Loucy (cell line): ENCODE results near the gene NID1.

Experiments
- H2AFZ ChIP-seq: fragments of 200-600 bp; sonication (generic); 2 replicates; pipeline ENCODE4 v1.6.0; 2016; ENCODE audit warnings: antibody characterized with exemption, mild to moderate bottlenecking, low read length, moderate library complexity
- H3F3A ChIP-seq: fragments of 200-600 bp; 2 replicates; pipeline ENCODE4 v1.6.0; 2016; ENCODE audit warnings: antibody characterized with exemption, low read depth, mild to moderate bottlenecking
- H3K27me3 ChIP-seq: fragments of 200-600 bp; sonication (generic); 2 replicates; pipeline ENCODE4 v1.6.1; 2014; ENCODE audit warnings: low read length, mild to moderate bottlenecking; ENCODE audit not compliant: insufficient read depth, poor library complexity, severe bottlenecking
- H3K36me3 ChIP-seq: fragments of 200-600 bp; sonication (generic); 2 replicates; pipeline ENCODE4 v1.6.1; 2016; ENCODE audit warnings: low read length; ENCODE audit not compliant: insufficient read depth
- H3K4me1 ChIP-seq: fragments of 200-600 bp; sonication (generic); 2 replicates; pipeline ENCODE4 v1.5.1; 2014; ENCODE audit warnings: low read length, mild to moderate bottlenecking; ENCODE audit not compliant: insufficient read depth, poor library complexity, severe bottlenecking
- H3K4me2 ChIP-seq: fragments of 200-600 bp; sonication (generic); 2 replicates; pipeline ENCODE4 v1.6.0; 2014; ENCODE audit warnings: antibody characterized with exemption, low read length, low read depth, mild to moderate bottlenecking; ENCODE audit not compliant: poor library complexity, severe bottlenecking
- H3K4me3 ChIP-seq: fragments of 200-600 bp; sonication (generic); 2 replicates; pipeline ENCODE4 v1.5.1; 2014; ENCODE audit warnings: low read length, mild to moderate bottlenecking, mixed read lengths; ENCODE audit not compliant: poor library complexity, severe bottlenecking
- H3K79me2 ChIP-seq: fragments of 200-600 bp; sonication (generic); 2 replicates; pipeline ENCODE4 v1.6.1; 2014; ENCODE audit warnings: low read length; ENCODE audit not compliant: insufficient read depth
- H3K9ac ChIP-seq: fragments of 200-600 bp; sonication (generic); 2 replicates; pipeline ENCODE4 v1.6.0; 2014; ENCODE audit warnings: mild to moderate bottlenecking, low read depth, low read length, moderate library complexity; ENCODE audit not compliant: poor library complexity, severe bottlenecking
- H3K9me2 ChIP-seq: fragments of 200-600 bp; sonication (generic); replicated peaks from 2 replicates; pipeline ENCODE4 v1.6.1; 2016; ENCODE audit warnings: low read depth, low read length, mixed read lengths
- H3K9me3 ChIP-seq: fragments of 200-600 bp; sonication (generic); 2 replicates; pipeline ENCODE4 v1.6.1; 2014; ENCODE audit warnings: mild to moderate bottlenecking, antibody characterized with exemption, low read length, low read depth; ENCODE audit not compliant: insufficient read depth
- H4K20me1 ChIP-seq: fragments of 200-600 bp; sonication (generic); 2 replicates; pipeline ENCODE4 v1.6.0; 2014; ENCODE audit warnings: antibody characterized with exemption, low read length, mild to moderate bottlenecking; ENCODE audit not compliant: insufficient read depth, poor library complexity, severe bottlenecking
- CTCF ChIP-seq: fragments of 200-600 bp; sonication (generic); conservative IDR thresholded peaks from 2 replicates; pipeline ENCODE4 v1.5.1; 2014; ENCODE audit warnings: mild to moderate bottlenecking, antibody characterized with exemption, low read length
- EZH2phosphoT487 ChIP-seq: fragments of 200-600 bp; IDR thresholded peaks from 2 replicates; pipeline ENCODE4 v1.6.1; 2018; ENCODE audit warnings: antibody characterized with exemption, mild to moderate bottlenecking, moderate library complexity, borderline replicate concordance

The NID1 gene

GRCh38 chr1:236002572-236002971, 62.3 kb downstream of the NID1 start:
- H3K9me3 ChIP-seq = no peaks in the 10 kb centered on the region

GRCh38 chr1:236002025-236002390, 62.9 kb downstream of the NID1 start:
- Histone ChIP-seq H3K4me2 (no peak overlapping the region), H2AFZ (no peak overlapping the region), H3K9me3 (no peaks in the 10 kb centered on the region), H3K27me3 (no peaks in the 10 kb centered on the region), H3K4me1 (peaks cover 7% of the 10 kb centered on the region), H3K9me2 (no peaks in the 10 kb centered on the region), H3K79me2 (no peaks in the 10 kb centered on the region), H3K9ac (no peak overlapping the region), H3K36me3 (no peaks in the 10 kb centered on the region), H3K4me3 (no peak overlapping the region), H4K20me1 (no peaks in the 10 kb centered on the region), H3F3A (no peaks in the 10 kb centered on the region)
- TF ChIP-seq CTCF = no peak
- no peak for TF ChIP-seq EZH2phosphoT487

More at GRCh38 chr1:236002572-236002971, 62.3 kb downstream of the NID1 start:
- Histone ChIP-seq H3K36me3 (no peaks in the 10 kb centered on the region), H3K9ac (no peak overlapping the region), H4K20me1 (no peaks in the 10 kb centered on the region), H3K79me2 (no peaks in the 10 kb centered on the region), H3K4me3 (no peak overlapping the region), H3F3A (no peaks in the 10 kb centered on the region), H3K9me2 (no peaks in the 10 kb centered on the region), H3K4me2 (no peak overlapping the region), H3K27me3 (no peaks in the 10 kb centered on the region), H3K4me1 (peaks cover 7% of the 10 kb centered on the region), H2AFZ (no peak overlapping the region)
- no peak for TF ChIP-seq CTCF
- no peak for TF ChIP-seq EZH2phosphoT487

- no peak overlapping the region for H3K4me3 ChIP-seq
- no peaks in the 10 kb centered on the region for H3F3A ChIP-seq
- no peak overlapping the region for H2AFZ ChIP-seq
- H4K20me1 ChIP-seq = no peaks in the 10 kb centered on the region
- no peaks in the 10 kb centered on the region for H3K79me2 ChIP-seq
- H3K4me2 ChIP-seq = no peak overlapping the region
- TF ChIP-seq CTCF = no peak
- TF ChIP-seq EZH2phosphoT487 = no peak
- H3K4me1 ChIP-seq = peaks cover 7% of the 10 kb centered on the region
- no peaks in the 10 kb centered on the region for H3K27me3 ChIP-seq
- H3K9ac ChIP-seq = no peak overlapping the region
- H3K9me2 ChIP-seq = no peaks in the 10 kb centered on the region
- no peaks in the 10 kb centered on the region for H3K36me3 ChIP-seq
- H3K9me3 ChIP-seq = no peaks in the 10 kb centered on the region
Measured at GRCh38 chr1:236000781-236001180, 64.1 kb downstream of the NID1 start.
